HepG2 (cell line): ENCODE results near the gene AKAP12.

ENCODE experiments used
- FOSL1 ChIP-seq: sonication (generic); formaldehyde crosslinking; IDR thresholded peaks from 2 replicates; pipeline ENCODE4 v1.9.0; 2021; ENCODE audit warnings: missing genetic modification reagents, borderline replicate concordance
- MEIS1 ChIP-seq: sonication (generic); formaldehyde crosslinking; IDR thresholded peaks from 2 replicates; pipeline ENCODE4 v1.9.0; 2021; ENCODE audit warnings: mild to moderate bottlenecking, missing genetic modification reagents, moderate library complexity, borderline replicate concordance
- ZNF282 ChIP-seq: fragments of 450-650 bp; IDR thresholded peaks from 2 replicates; pipeline ENCODE4 v1.6.1; 2018; ENCODE audit not compliant: partially characterized antibody
- ZNF33B ChIP-seq: sonication (generic); formaldehyde crosslinking; IDR thresholded peaks from 2 replicates; pipeline ENCODE4 v1.5.1; 2020; ENCODE audit warnings: mild to moderate bottlenecking, missing genetic modification reagents
- TF ChIP-seq, protein P1 (sequence below): sonication (generic); formaldehyde crosslinking; IDR thresholded peaks from 2 replicates; pipeline ENCODE4 v1.5.0; 2020; ENCODE audit warnings: mild to moderate bottlenecking, missing genetic modification reagents, moderate library complexity
- TF ChIP-seq, protein P2 (sequence below), 2 experiments: sonication (generic) in 1 of 2; formaldehyde crosslinking in 1 of 2; IDR thresholded peaks; 2 replicates each; pipeline versions ENCODE4 v1.5.1 to v1.6.1; 2011 to 2020; ENCODE audit warnings: borderline replicate concordance in 1 of 2, low read depth in 1 of 2, low read length in 1 of 2, mild to moderate bottlenecking in 1 of 2, missing genetic modification reagents in 1 of 2, moderate library complexity in 1 of 2
- TF ChIP-seq, protein P3 (sequence below): sonication (generic); formaldehyde crosslinking; IDR thresholded peaks from 2 replicates; pipeline ENCODE4 v1.4.0; 2020; ENCODE audit warnings: missing genetic modification reagents, borderline replicate concordance

DNA sequence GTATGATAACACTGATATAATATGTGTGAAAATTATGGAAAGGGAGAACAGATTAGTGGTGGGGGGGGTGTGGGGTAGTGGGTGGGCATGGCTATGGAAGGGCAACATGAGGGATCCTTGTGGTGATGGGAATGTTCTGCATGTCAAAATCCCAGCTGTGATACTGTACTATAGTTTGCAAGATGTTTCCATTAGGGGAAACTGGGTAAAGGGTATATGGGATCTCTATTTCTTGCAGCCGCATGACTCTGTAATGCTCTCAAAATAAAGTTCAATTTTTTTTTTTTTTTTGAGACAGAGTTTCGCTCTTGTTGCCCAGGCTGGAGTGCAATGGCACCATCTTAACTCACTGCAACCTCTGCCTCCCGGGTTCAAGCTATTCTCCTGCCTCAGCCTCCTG, 137.3 kb downstream of the AKAP12 start:
- TF ChIP-seq, protein P1, sequence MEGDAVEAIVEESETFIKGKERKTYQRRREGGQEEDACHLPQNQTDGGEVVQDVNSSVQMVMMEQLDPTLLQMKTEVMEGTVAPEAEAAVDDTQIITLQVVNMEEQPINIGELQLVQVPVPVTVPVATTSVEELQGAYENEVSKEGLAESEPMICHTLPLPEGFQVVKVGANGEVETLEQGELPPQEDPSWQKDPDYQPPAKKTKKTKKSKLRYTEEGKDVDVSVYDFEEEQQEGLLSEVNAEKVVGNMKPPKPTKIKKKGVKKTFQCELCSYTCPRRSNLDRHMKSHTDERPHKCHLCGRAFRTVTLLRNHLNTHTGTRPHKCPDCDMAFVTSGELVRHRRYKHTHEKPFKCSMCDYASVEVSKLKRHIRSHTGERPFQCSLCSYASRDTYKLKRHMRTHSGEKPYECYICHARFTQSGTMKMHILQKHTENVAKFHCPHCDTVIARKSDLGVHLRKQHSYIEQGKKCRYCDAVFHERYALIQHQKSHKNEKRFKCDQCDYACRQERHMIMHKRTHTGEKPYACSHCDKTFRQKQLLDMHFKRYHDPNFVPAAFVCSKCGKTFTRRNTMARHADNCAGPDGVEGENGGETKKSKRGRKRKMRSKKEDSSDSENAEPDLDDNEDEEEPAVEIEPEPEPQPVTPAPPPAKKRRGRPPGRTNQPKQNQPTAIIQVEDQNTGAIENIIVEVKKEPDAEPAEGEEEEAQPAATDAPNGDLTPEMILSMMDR, result no peak
- TF ChIP-seq FOSL1 (CRISPR knock-in tag), result no peak
- TF ChIP-seq, protein P2, sequence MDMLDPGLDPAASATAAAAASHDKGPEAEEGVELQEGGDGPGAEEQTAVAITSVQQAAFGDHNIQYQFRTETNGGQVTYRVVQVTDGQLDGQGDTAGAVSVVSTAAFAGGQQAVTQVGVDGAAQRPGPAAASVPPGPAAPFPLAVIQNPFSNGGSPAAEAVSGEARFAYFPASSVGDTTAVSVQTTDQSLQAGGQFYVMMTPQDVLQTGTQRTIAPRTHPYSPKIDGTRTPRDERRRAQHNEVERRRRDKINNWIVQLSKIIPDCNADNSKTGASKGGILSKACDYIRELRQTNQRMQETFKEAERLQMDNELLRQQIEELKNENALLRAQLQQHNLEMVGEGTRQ (IDR thresholded peaks at IDR 0.05; ENCODE audit: low read depth, low read length), result no peak
- TF ChIP-seq, protein P2 (CRISPR knock-in tag; IDR thresholded peaks at IDR 0.05; ENCODE audit: borderline replicate concordance), result no peak
- no peak for TF ChIP-seq ZNF282
- TF ChIP-seq, protein P3, sequence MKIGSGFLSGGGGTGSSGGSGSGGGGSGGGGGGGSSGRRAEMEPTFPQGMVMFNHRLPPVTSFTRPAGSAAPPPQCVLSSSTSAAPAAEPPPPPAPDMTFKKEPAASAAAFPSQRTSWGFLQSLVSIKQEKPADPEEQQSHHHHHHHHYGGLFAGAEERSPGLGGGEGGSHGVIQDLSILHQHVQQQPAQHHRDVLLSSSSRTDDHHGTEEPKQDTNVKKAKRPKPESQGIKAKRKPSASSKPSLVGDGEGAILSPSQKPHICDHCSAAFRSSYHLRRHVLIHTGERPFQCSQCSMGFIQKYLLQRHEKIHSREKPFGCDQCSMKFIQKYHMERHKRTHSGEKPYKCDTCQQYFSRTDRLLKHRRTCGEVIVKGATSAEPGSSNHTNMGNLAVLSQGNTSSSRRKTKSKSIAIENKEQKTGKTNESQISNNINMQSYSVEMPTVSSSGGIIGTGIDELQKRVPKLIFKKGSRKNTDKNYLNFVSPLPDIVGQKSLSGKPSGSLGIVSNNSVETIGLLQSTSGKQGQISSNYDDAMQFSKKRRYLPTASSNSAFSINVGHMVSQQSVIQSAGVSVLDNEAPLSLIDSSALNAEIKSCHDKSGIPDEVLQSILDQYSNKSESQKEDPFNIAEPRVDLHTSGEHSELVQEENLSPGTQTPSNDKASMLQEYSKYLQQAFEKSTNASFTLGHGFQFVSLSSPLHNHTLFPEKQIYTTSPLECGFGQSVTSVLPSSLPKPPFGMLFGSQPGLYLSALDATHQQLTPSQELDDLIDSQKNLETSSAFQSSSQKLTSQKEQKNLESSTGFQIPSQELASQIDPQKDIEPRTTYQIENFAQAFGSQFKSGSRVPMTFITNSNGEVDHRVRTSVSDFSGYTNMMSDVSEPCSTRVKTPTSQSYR (CRISPR knock-in tag), result no peak
- no peak for TF ChIP-seq ZNF33B
- no peak for TF ChIP-seq MEIS1 (CRISPR knock-in tag)
